Umbilical cord (tissue), 2 donors: ENCODE measurements around the gene ERLEC1. TPM values are rescaled to one million over a fixed set of nuclear protein-coding genes. Genes with fewer than 3 reads are reported as not detected.
"Not testable (repeated sequence)": the region's sequence is repeated elsewhere in the genome, so short reads cannot be mapped to it uniquely, and the experiment has no call there.

Experiments
- DNase-seq: peaks from one replicate; pipeline ENCODE4 v3.0.0-alpha.2; 2015; ENCODE audit warnings: low spot score
- total RNA-seq: library from RNA; depleted of rRNA; stranded (reverse); fragments of >200 nt; gene quantifications from one replicate; pipeline ENCODE4 v1.2.3, GENCODE V29; 2014; ENCODE audit warnings: low replicate concordance; ENCODE audit not compliant: insufficient read depth

The ERLEC1 gene
- total RNA-seq, 1 donor from 2014 or later, result 103 TPM

- no peak for DNase-seq
Measured at GRCh38 chr2:53782676-53783075, 4.2 kb upstream of the ERLEC1 start.

GRCh38 chr2:53784436-53784835 lies 2.4 kb upstream of the ERLEC1 start:
- DNase-seq, result no peak

GRCh38 chr2:53785366-53785765 lies 1.5 kb upstream of the ERLEC1 start:
- DNase-seq, result no peak

- no peak for DNase-seq
Measured at GRCh38 chr2:53786352-53786704, 516 bp upstream of the ERLEC1 start.

- peak; percentile 26 for DNase-seq
Measured at GRCh38 chr2:53787614-53788289, 908 bp downstream of the ERLEC1 start.

GRCh38 chr2:53793261-53793660 lies 6.4 kb downstream of the ERLEC1 start:
- DNase-seq, result no peak

- DNase-seq, result no peak
Measured at GRCh38 chr2:53793821-53794220, 7.0 kb downstream of the ERLEC1 start.

- no peak for DNase-seq
Measured at GRCh38 chr2:53801547-53801946, 14.7 kb downstream of the ERLEC1 start.

- DNase-seq, result no peak
Measured at GRCh38 chr2:53802617-53803151, 15.8 kb downstream of the ERLEC1 start.

- DNase-seq, result no peak
Measured at GRCh38 chr2:53811601-53812000, 24.8 kb downstream of the ERLEC1 start.

GRCh38 chr2:53813151-53813550 lies 26.3 kb downstream of the ERLEC1 start:
- no peak for DNase-seq

- no peak for DNase-seq
Measured at GRCh38 chr2:53818854-53819435, 32.1 kb downstream of the ERLEC1 start.

- DNase-seq, result no peak
Measured at GRCh38 chr2:53819634-53820033, 32.8 kb downstream of the ERLEC1 start.

- no peak for DNase-seq
Measured at GRCh38 chr2:53820048-53820447, 33.2 kb downstream of the ERLEC1 start.

GRCh38 chr2:53820711-53821110 lies 33.9 kb downstream of the ERLEC1 start:
- DNase-seq, result no peak

GRCh38 chr2:53821810-53822209 lies 35.0 kb downstream of the ERLEC1 start:
- no peak for DNase-seq

- DNase-seq, result not testable (repeated sequence)
Measured at GRCh38 chr2:53823639-53824038, 36.8 kb downstream of the ERLEC1 start.

GRCh38 chr2:53826030-53826410 lies 39.2 kb downstream of the ERLEC1 start:
- DNase-seq, result no peak

GRCh38 chr2:53826587-53827397 lies 39.9 kb downstream of the ERLEC1 start:
- no peak for DNase-seq

GRCh38 chr2:53827398-53828175 lies 40.7 kb downstream of the ERLEC1 start:
- DNase-seq, result no peak

- no peak for DNase-seq
Measured at GRCh38 chr2:53828331-53828730, 41.5 kb downstream of the ERLEC1 start.
